Measurements from ENCODE around the gene EYA2. TPM values are rescaled to one million over a fixed set of nuclear protein-coding genes. Genes with fewer than 3 reads are reported as not detected.
"Not testable (repeated sequence)": the region's sequence is repeated elsewhere in the genome, so short reads cannot be mapped to it uniquely, and the experiment has no call there.

EYA2 gene
- total and polyA plus RNA-seq, 2 donors (not counting 1 experiment from before 2014, with no cell fraction given): 1.1 to 2.8 TPM

DNA sequence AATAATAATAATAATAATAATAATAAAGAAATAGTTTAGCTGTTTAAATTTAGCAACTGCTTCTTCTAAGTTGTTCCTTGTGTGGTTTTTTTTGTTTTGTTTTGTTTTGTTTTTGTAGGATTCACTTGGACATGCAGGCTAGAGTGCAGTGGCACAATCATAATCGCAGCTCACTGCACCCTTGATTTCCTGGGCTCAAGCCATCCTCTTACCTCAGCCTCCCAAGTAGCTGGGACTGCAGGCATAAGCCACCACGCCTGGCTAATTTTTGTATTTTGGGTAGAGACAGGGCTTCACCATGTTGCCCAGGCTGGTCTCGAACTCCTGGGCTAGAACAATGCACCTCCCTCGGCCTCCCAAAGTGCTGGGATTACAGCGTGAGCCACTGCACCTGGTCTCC, 15.3 kb upstream of the EYA2 start:
- H3K4me3 ChIP-seq (ENCODE audit: control extremely low read depth in 1 of 5, extremely low read depth in 1 of 5, insufficient read depth in 1 of 5, low read depth in 2 of 5, low read length in 4 of 5): no peak overlapping the region
- H3K36me3 ChIP-seq (replicated peaks in 1 of 2; ENCODE audit: control extremely low read depth in 1 of 2, control insufficient read depth in 1 of 2, extremely low read depth in 1 of 2, insufficient read depth in 2 of 2, low read length in 1 of 2): no peaks in the 10 kb centered on the region
- 76% methylated on average over 2 of the region's 5 CpGs for WGBS (ENCODE audit: insufficient coverage)
- no peaks in the 10 kb centered on the region for H3K79me2 ChIP-seq (ENCODE audit: control insufficient read depth, insufficient read depth, low read length)
- Mint-ChIP-seq H3K27me3 (peaks cover 26% of the 10 kb centered on the region), H3K9me3 (ENCODE audit: insufficient read depth) (no peaks in the 10 kb centered on the region), H3K4me3 (no peak overlapping the region), H3K4me1 (no peaks in the 10 kb centered on the region), H3K27ac (no peak overlapping the region)
- peaks cover 0 to 11% (median 0%) of the 10 kb centered on the region in 4 experiments for H3K27me3 ChIP-seq (replicated peaks in 1 of 4; ENCODE audit: control extremely low read depth in 1 of 4, control insufficient read depth in 3 of 4, insufficient read depth in 4 of 4, low read length in 3 of 4)
- no peak for ATAC-seq (ENCODE audit: low read depth)
- no peaks in the 10 kb centered on the region for H4K20me1 ChIP-seq (ENCODE audit: control insufficient read depth, insufficient read depth, low read length, poor library complexity, severe bottlenecking)
- no peak overlapping the region for H2AFZ ChIP-seq (ENCODE audit: insufficient read depth, low read depth, low read length, poor library complexity, severe bottlenecking)
- no peak overlapping the region for H3K27ac ChIP-seq (ENCODE audit: low read length in 2 of 2)
- H3K4me2 ChIP-seq (replicated peaks; ENCODE audit: low read depth, low read length, poor library complexity, severe bottlenecking): no peak overlapping the region
- intact Hi-C loops (cut with micrococcal nuclease): no loop called here
- CTCF ChIA-PET: no interaction called here
- peaks cover 0 to 4% (median 0%) of the 10 kb centered on the region in 3 donors for H3K9me3 ChIP-seq (ENCODE audit: control extremely low read depth in 1 of 3, control insufficient read depth in 2 of 3, insufficient read depth in 1 of 3, low read length in 2 of 3)
- no peak overlapping the region for H3K9ac ChIP-seq (ENCODE audit: low read length)
- POLR2A ChIA-PET: no interaction called here
- TF ChIP-seq, protein P1, sequence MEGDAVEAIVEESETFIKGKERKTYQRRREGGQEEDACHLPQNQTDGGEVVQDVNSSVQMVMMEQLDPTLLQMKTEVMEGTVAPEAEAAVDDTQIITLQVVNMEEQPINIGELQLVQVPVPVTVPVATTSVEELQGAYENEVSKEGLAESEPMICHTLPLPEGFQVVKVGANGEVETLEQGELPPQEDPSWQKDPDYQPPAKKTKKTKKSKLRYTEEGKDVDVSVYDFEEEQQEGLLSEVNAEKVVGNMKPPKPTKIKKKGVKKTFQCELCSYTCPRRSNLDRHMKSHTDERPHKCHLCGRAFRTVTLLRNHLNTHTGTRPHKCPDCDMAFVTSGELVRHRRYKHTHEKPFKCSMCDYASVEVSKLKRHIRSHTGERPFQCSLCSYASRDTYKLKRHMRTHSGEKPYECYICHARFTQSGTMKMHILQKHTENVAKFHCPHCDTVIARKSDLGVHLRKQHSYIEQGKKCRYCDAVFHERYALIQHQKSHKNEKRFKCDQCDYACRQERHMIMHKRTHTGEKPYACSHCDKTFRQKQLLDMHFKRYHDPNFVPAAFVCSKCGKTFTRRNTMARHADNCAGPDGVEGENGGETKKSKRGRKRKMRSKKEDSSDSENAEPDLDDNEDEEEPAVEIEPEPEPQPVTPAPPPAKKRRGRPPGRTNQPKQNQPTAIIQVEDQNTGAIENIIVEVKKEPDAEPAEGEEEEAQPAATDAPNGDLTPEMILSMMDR (IDR thresholded peaks at IDR 0.05): no peak
- no peak for TF ChIP-seq EZH2 (IDR thresholded peaks at IDR 0.05; ENCODE audit: borderline replicate concordance, insufficient read depth, low read depth, low read length, poor library complexity, severe bottlenecking)
- H3K4me1 ChIP-seq (ENCODE audit: control insufficient read depth in 2 of 2, insufficient read depth in 2 of 2, low read length in 2 of 2): no peaks in the 10 kb centered on the region
- DNase-seq: no peak

DNA sequence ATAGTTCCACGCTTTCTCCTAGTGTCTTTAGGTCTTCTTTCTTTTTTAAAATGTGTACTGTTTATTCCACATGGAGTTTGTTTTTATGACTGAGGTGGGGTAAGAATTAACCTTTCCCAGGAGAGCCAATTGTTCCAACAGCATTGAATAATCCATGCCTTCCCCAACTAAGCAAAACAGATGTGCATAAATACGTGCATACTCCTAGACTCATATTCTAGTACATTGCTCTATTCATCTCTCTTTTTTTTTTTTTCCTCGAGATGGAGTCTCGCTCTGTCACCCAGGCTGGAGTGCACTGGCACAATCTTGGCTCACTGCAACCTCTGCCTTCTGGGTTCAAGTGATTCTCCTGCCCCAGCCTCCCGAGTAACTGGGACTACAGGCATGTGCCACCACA, 14.7 kb upstream of the EYA2 start:
- H3K27me3 ChIP-seq (replicated peaks in 1 of 4; ENCODE audit: control extremely low read depth in 1 of 4, control insufficient read depth in 3 of 4, insufficient read depth in 4 of 4, low read length in 3 of 4); H2AFZ ChIP-seq (ENCODE audit: insufficient read depth, low read depth, low read length, poor library complexity, severe bottlenecking); H3K36me3 ChIP-seq (replicated peaks in 1 of 2; ENCODE audit: control extremely low read depth in 1 of 2, control insufficient read depth in 1 of 2, extremely low read depth in 1 of 2, insufficient read depth in 2 of 2, low read length in 1 of 2); H3K4me3 ChIP-seq (ENCODE audit: control extremely low read depth in 1 of 5, extremely low read depth in 1 of 5, insufficient read depth in 1 of 5, low read depth in 2 of 5, low read length in 4 of 5); POLR2A ChIA-PET; H3K9me3 ChIP-seq (ENCODE audit: control extremely low read depth in 1 of 3, control insufficient read depth in 2 of 3, insufficient read depth in 1 of 3, low read length in 2 of 3); H3K79me2 ChIP-seq (ENCODE audit: control insufficient read depth, insufficient read depth, low read length); H3K9me3 Mint-ChIP-seq (ENCODE audit: insufficient read depth); H3K9ac ChIP-seq (ENCODE audit: low read length); H4K20me1 ChIP-seq (ENCODE audit: control insufficient read depth, insufficient read depth, low read length, poor library complexity, severe bottlenecking); H3K4me3 Mint-ChIP-seq; H3K4me1 ChIP-seq (ENCODE audit: control insufficient read depth in 2 of 2, insufficient read depth in 2 of 2, low read length in 2 of 2); intact Hi-C loops (cut with micrococcal nuclease); H3K27ac Mint-ChIP-seq; CTCF ChIA-PET; H3K27ac ChIP-seq (ENCODE audit: low read length in 2 of 2); H3K4me1 Mint-ChIP-seq; DNase-seq; ATAC-seq (ENCODE audit: low read depth); H3K4me2 ChIP-seq (replicated peaks; ENCODE audit: low read depth, low read length, poor library complexity, severe bottlenecking): not testable (repeated sequence)
- 67% methylated on average over 1 of the region's 5 CpGs for WGBS (ENCODE audit: insufficient coverage)
- H3K27me3 Mint-ChIP-seq: peaks cover 26% of the 10 kb centered on the region

All from B cell (primary cell).